Sigmoid colon (tissue), 4 donors: ENCODE measurements around the gene NTM.

Experiments
- CTCF ChIP-seq, 4 experiments: fragments of 450-650 bp in 3 of 4; fragments of 200-600 bp in 1 of 4; IDR thresholded peaks; one replicate each; pipeline ENCODE4 v1.5.1; 2016 to 2019; ENCODE audit warnings: antibody characterized with exemption in 4 of 4, mild to moderate bottlenecking in 3 of 4, moderate library complexity in 2 of 4
- EP300 ChIP-seq, 4 donors: sonication (generic); formaldehyde crosslinking; IDR thresholded peaks; one replicate each; pipeline ENCODE4 v1.6.1; 2017; ENCODE audit warnings: antibody characterized with exemption in 4 of 4
- POLR2A ChIP-seq, 2 donors: fragments of 450-650 bp; IDR thresholded peaks; one replicate each; pipeline ENCODE4 v1.6.1; 2016; ENCODE audit warnings: antibody characterized with exemption in 2 of 2, mild to moderate bottlenecking in 2 of 2, moderate library complexity in 2 of 2
- POLR2AphosphoS5 ChIP-seq, 4 donors: sonication (generic); formaldehyde crosslinking; IDR thresholded peaks; one replicate each; pipeline ENCODE4 v1.6.1; 2017; ENCODE audit warnings: antibody characterized with exemption in 4 of 4

GRCh38 chr11:131693756-131694155, 323.3 kb downstream of the NTM start:
- TF ChIP-seq EP300 (IDR thresholded peaks at IDR 0.05) (no peak), POLR2A (IDR thresholded peaks at IDR 0.05) (no peak), CTCF (IDR thresholded peaks at IDR 0.05) (no peak), POLR2AphosphoS5 (IDR thresholded peaks at IDR 0.05) (no peak)
